Suprapubic skin (tissue), 4 donors: Measurements from ENCODE around the gene RSRP1. TPM values are rescaled to one million over a fixed set of nuclear protein-coding genes. Genes with fewer than 3 reads are reported as not detected.
A peak's percentile ranks its signal among the peaks of the same experiment; 100 is the strongest.

Source experiments
- DNase-seq, 2 donors: peaks; one replicate each; pipeline ENCODE4 v3.0.0-alpha.2; 2019; ENCODE audit warnings: low spot score in 2 of 2
- H3K27ac ChIP-seq: fragments of 200-600 bp; sonication (generic); one replicate; pipeline ENCODE4 v1.5.1; 2019
- H3K27me3 ChIP-seq: fragments of 200-600 bp; sonication (generic); one replicate; pipeline ENCODE4 v1.5.1; 2019
- H3K36me3 ChIP-seq: fragments of 200-600 bp; sonication (generic); one replicate; pipeline ENCODE4 v1.5.1; 2019
- H3K4me1 ChIP-seq: fragments of 200-600 bp; sonication (generic); one replicate; pipeline ENCODE4 v1.5.1; 2019
- H3K4me3 ChIP-seq: fragments of 200-600 bp; sonication (generic); one replicate; pipeline ENCODE4 v1.5.1; 2019; ENCODE audit warnings: mild to moderate bottlenecking
- H3K9me3 ChIP-seq: fragments of 200-600 bp; sonication (generic); one replicate; pipeline ENCODE4 v1.5.1; 2019
- CTCF ChIP-seq, 2 donors: fragments of 200-600 bp in 1 of 2; fragments of 450-650 bp in 1 of 2; sonication (generic) in 1 of 2; IDR thresholded peaks; one replicate each; pipeline ENCODE4 v1.5.1; 2016 to 2019; ENCODE audit warnings: antibody characterized with exemption in 2 of 2, mild to moderate bottlenecking in 1 of 2, moderate library complexity in 1 of 2
- EP300 ChIP-seq: sonication (generic); formaldehyde crosslinking; IDR thresholded peaks from one replicate; pipeline ENCODE4 v1.6.1; 2017; ENCODE audit warnings: antibody characterized with exemption
- POLR2A ChIP-seq, 2 donors: fragments of 450-650 bp; IDR thresholded peaks; one replicate each; pipeline ENCODE4 v1.6.1; 2017; ENCODE audit warnings: antibody characterized with exemption in 2 of 2, mild to moderate bottlenecking in 2 of 2, moderate library complexity in 2 of 2
- POLR2AphosphoS5 ChIP-seq, 3 donors: sonication (generic); formaldehyde crosslinking; IDR thresholded peaks; one replicate each; pipeline ENCODE4 v1.6.1; 2017; ENCODE audit warnings: antibody characterized with exemption in 3 of 3
- WGBS: methylation state at CpG from one replicate; pipeline ENCODE4 v1.1.5; 2018; 5-methylcytosine and 5-hydroxymethylcytosine counted together
- total RNA-seq, 4 donors: library from RNA; depleted of rRNA; stranded (reverse); fragments of >200 nt; gene quantifications; one replicate each; pipeline ENCODE4 v1.1.0, GENCODE V29; 2016

Gene RSRP1
- total RNA-seq, 4 donors from 2014 or later = 78.9 to 304 (median 120) TPM

- H3K27ac ChIP-seq = no peak overlapping the region
- no peak for DNase-seq
- no peak for TF ChIP-seq EP300
- no peak for TF ChIP-seq POLR2AphosphoS5 (IDR thresholded peaks at IDR 0.05)
- no peak for TF ChIP-seq CTCF (IDR thresholded peaks at IDR 0.05)
- TF ChIP-seq POLR2A (IDR thresholded peaks at IDR 0.05) = no peak
- 96% methylated on average over 5 of the region's 5 CpGs for WGBS
- no peaks in the 10 kb centered on the region for H3K36me3 ChIP-seq
- H3K4me3 ChIP-seq = no peak overlapping the region
- H3K27me3 ChIP-seq = no peaks in the 10 kb centered on the region
- no peaks in the 10 kb centered on the region for H3K9me3 ChIP-seq
- H3K4me1 ChIP-seq = no peaks in the 10 kb centered on the region
These were observed 9.3 kb upstream of the RSRP1 start for GRCh38 chr1:25256578-25256965.

- Histone ChIP-seq H3K4me3 (no peak overlapping the region), H3K27me3 (no peaks in the 10 kb centered on the region), H3K4me1 (no peaks in the 10 kb centered on the region), H3K9me3 (no peaks in the 10 kb centered on the region), H3K36me3 (no peaks in the 10 kb centered on the region), H3K27ac (no peak overlapping the region)
- TF ChIP-seq EP300 (no peak), POLR2AphosphoS5 (IDR thresholded peaks at IDR 0.05) (no peak), POLR2A (IDR thresholded peaks at IDR 0.05) (no peak), CTCF (IDR thresholded peaks at IDR 0.05) (no peak)
- WGBS = 82% methylated on average over 18 of the region's 18 CpGs
- no peak for DNase-seq
These were observed 8.7 kb upstream of the RSRP1 start for GRCh38 chr1:25255706-25256577.

GRCh38 chr1:25253911-25254310 is 6.7 kb upstream of the RSRP1 start:
- H3K9me3 ChIP-seq = no peaks in the 10 kb centered on the region
- H3K27ac ChIP-seq = no peak overlapping the region
- no peaks in the 10 kb centered on the region for H3K27me3 ChIP-seq
- no peaks in the 10 kb centered on the region for H3K36me3 ChIP-seq
- H3K4me3 ChIP-seq = no peak overlapping the region
- WGBS = 84% methylated on average over 2 of the region's 2 CpGs
- TF ChIP-seq EP300 = no peak
- TF ChIP-seq POLR2AphosphoS5 (IDR thresholded peaks at IDR 0.05) = no peak
- no peak for TF ChIP-seq POLR2A (IDR thresholded peaks at IDR 0.05)
- no peak for TF ChIP-seq CTCF (IDR thresholded peaks at IDR 0.05)
- no peak for DNase-seq
- no peaks in the 10 kb centered on the region for H3K4me1 ChIP-seq

- Histone ChIP-seq H3K9me3 (no peaks in the 10 kb centered on the region), H3K27me3 (no peaks in the 10 kb centered on the region), H3K36me3 (peaks cover 22% of the 10 kb centered on the region), H3K4me3 (peak overlapping the region; percentile 80), H3K4me1 (peaks cover 31% of the 10 kb centered on the region), H3K27ac (peak overlapping the region; percentile 99)
- WGBS = 36% methylated on average over 18 of the region's 30 CpGs
- no peak for DNase-seq
- TF ChIP-seq POLR2A (IDR thresholded peaks at IDR 0.05) (no peak), CTCF (IDR thresholded peaks at IDR 0.05) (no peak), EP300 (no peak), POLR2AphosphoS5 (IDR thresholded peaks at IDR 0.05) (no peak)
These were observed 838 bp upstream of the RSRP1 start for GRCh38 chr1:25247829-25248754.

GRCh38 chr1:25246600-25247023 is 642 bp downstream of the RSRP1 start:
- H3K4me1 ChIP-seq = peaks cover 31% of the 10 kb centered on the region
- H3K27ac ChIP-seq = peak overlapping the region; percentile 99
- H3K9me3 ChIP-seq = no peaks in the 10 kb centered on the region
- H3K4me3 ChIP-seq = peak overlapping the region; percentile 80
- peaks cover 37% of the 10 kb centered on the region for H3K36me3 ChIP-seq
- no peaks in the 10 kb centered on the region for H3K27me3 ChIP-seq
- peak in 1 of 2 donors; percentile 81 for DNase-seq
- TF ChIP-seq POLR2AphosphoS5 (IDR thresholded peaks at IDR 0.05) (no peak), CTCF (IDR thresholded peaks at IDR 0.05) (no peak), POLR2A (IDR thresholded peaks at IDR 0.05) (no peak), EP300 (no peak)
- WGBS = under 1% methylated on average over 53 of the region's 53 CpGs
